Activated CD8-positive, alpha-beta memory T cell treated with anti-CD3 and anti-CD28 coated beads for 1 hour (primary cell): ENCODE data around the gene LMOD2.

ENCODE experiments used
- DNase-seq, 2 donors: peaks; one replicate each; pipeline ENCODE4 v3.0.0-alpha.2; 2020; ENCODE audit warnings: low read depth in 1 of 2; ENCODE audit errors: extremely low read depth in 1 of 2

Gene LMOD2

DNA sequence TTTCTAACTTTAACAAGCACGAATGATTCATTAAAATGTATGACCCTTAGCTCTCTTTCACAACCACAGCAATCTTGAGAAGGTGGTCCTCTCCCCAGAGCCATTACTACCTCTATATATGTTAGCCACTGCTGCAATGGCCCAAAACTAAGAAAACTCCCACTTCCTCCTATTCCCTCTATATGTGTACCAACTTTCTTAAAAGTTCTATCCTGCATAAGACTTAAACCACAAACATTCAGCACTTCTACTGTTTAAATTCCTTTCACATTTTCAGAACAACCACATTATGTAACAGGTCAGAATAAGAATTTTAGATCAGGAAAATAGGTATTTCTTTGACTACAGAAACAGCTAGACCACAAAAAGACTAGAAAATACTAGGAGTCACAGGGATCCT, 57.0 kb downstream of the LMOD2 start:
- DNase-seq, result no peak
